HepG2 (cell line): Measurements from ENCODE around the gene RALY. TPM values are rescaled to one million over a fixed set of nuclear protein-coding genes. Genes with fewer than 3 reads are reported as not detected.
A peak's percentile ranks its signal among the peaks of the same experiment; 100 is the strongest.

ENCODE experiments used
- AKAP8 ChIP-seq: sonication (generic); formaldehyde crosslinking; IDR thresholded peaks from 2 replicates; pipeline ENCODE4 v1.5.1; 2020; ENCODE audit warnings: mild to moderate bottlenecking, missing genetic modification reagents
- ARID2 ChIP-seq: sonication (generic); formaldehyde crosslinking; IDR thresholded peaks from 2 replicates; pipeline ENCODE4 v1.8.1; 2022; ENCODE audit warnings: mild to moderate bottlenecking, missing genetic modification reagents, borderline replicate concordance
- BRD4 ChIP-seq: sonication (generic); formaldehyde crosslinking; IDR thresholded peaks from 2 replicates; pipeline ENCODE4 v1.4.0; 2020; ENCODE audit warnings: missing genetic modification reagents
- CREBL2 ChIP-seq: sonication (generic); formaldehyde crosslinking; IDR thresholded peaks from 2 replicates; pipeline ENCODE4 v1.8.1; 2023; ENCODE audit warnings: missing genetic modification reagents, mild to moderate bottlenecking, borderline replicate concordance
- FOXO4 ChIP-seq: sonication (generic); formaldehyde crosslinking; conservative IDR thresholded peaks from 2 replicates; pipeline ENCODE4 v1.8.1; 2023; ENCODE audit warnings: missing genetic modification reagents
- GPN1 ChIP-seq: sonication (generic); formaldehyde crosslinking; IDR thresholded peaks from 2 replicates; pipeline ENCODE4 v1.5.1; 2020; ENCODE audit warnings: missing genetic modification reagents, borderline replicate concordance
- MED13 ChIP-seq: sonication (generic); formaldehyde crosslinking; IDR thresholded peaks from 2 replicates; pipeline ENCODE4 v1.5.0; 2020; ENCODE audit warnings: missing genetic modification reagents
- NKX3-1 ChIP-seq: sonication (generic); formaldehyde crosslinking; IDR thresholded peaks from 2 replicates; pipeline ENCODE4 v1.5.0; 2020; ENCODE audit warnings: missing genetic modification reagents
- PCBP2 ChIP-seq: fragments of 200-400 bp; formaldehyde crosslinking; optimal IDR thresholded peaks from 2 replicates; pipeline ENCODE3; 2018; ENCODE audit warnings: low read length, low read depth; ENCODE audit not compliant: poor library complexity, severe bottlenecking
- REPIN1 ChIP-seq: sonication (generic); formaldehyde crosslinking; IDR thresholded peaks from 2 replicates; pipeline ENCODE4 v1.8.0; 2022; ENCODE audit warnings: missing genetic modification reagents, low read depth, mild to moderate bottlenecking, borderline replicate concordance
- SP4 ChIP-seq: sonication (generic); formaldehyde crosslinking; IDR thresholded peaks from 2 replicates; pipeline ENCODE4 v1.8.1; 2023; ENCODE audit warnings: mild to moderate bottlenecking, missing genetic modification reagents
- TAF1 ChIP-seq: sonication (generic); formaldehyde crosslinking; IDR thresholded peaks from 2 replicates; pipeline ENCODE4 v1.4.0; 2020; ENCODE audit warnings: missing genetic modification reagents
- U2AF2 ChIP-seq: fragments of 200-400 bp; formaldehyde crosslinking; IDR thresholded peaks from 2 replicates; pipeline ENCODE4 v1.6.1; 2017; ENCODE audit warnings: low read depth, mild to moderate bottlenecking, low read length
- ZC3H13 ChIP-seq: sonication (generic); formaldehyde crosslinking; IDR thresholded peaks from 2 replicates; pipeline ENCODE4 v1.8.1; 2023; ENCODE audit warnings: mild to moderate bottlenecking, missing genetic modification reagents, moderate library complexity
- ZNF274 ChIP-seq: sonication (generic); formaldehyde crosslinking; IDR thresholded peaks from 2 replicates; pipeline ENCODE4 v1.5.1; 2020; ENCODE audit warnings: mild to moderate bottlenecking, missing genetic modification reagents
- ZNF430 ChIP-seq: sonication (generic); formaldehyde crosslinking; IDR thresholded peaks from 2 replicates; pipeline ENCODE4 v1.9.0; 2021; ENCODE audit warnings: mild to moderate bottlenecking, missing genetic modification reagents
- polyA plus RNA-seq, 8 experiments: library from polyadenylated mRNA; depleted of rRNA in 3 of 8; stranded (reverse) in 7 of 8; unstranded in 1 of 8; fragments of >200 nt; fragmentation: Illumina TruSeq in 4 of 8; extraction: Trizol in 4 of 8; gene quantifications; 2 replicates each; pipeline versions ENCODE4 v1.2.1 to v1.2.3, GENCODE V29; 2011 to 2016; ENCODE audit warnings: low read depth in 4 of 8, missing spikeins in 1 of 8, mixed read lengths in 1 of 8; ENCODE audit not compliant: insufficient read depth in 1 of 8
- total RNA-seq, 5 experiments: library from RNA; depleted of rRNA; stranded (reverse); fragments of >200 nt; fragmentation: Illumina TruSeq; extraction: Trizol; gene quantifications; 2 replicates each; pipeline ENCODE4 v1.2.3, GENCODE V29; 2016; ENCODE audit warnings: low read depth in 1 of 5
- TF ChIP-seq, protein P1 (sequence below), 2 experiments: sonication (generic) in 1 of 2; formaldehyde crosslinking in 1 of 2; IDR thresholded peaks; 2 replicates each; pipeline versions ENCODE4 v1.4.0 to v1.6.1; 2016 to 2020; ENCODE audit warnings: borderline replicate concordance in 1 of 2, low read depth in 1 of 2, mild to moderate bottlenecking in 1 of 2, missing genetic modification reagents in 1 of 2
- TF ChIP-seq, protein P2 (sequence below): sonication (generic); formaldehyde crosslinking; IDR thresholded peaks from 2 replicates; pipeline ENCODE4 v1.5.0; 2020; ENCODE audit warnings: missing genetic modification reagents
- TF ChIP-seq, protein P3 (sequence below): sonication (generic); formaldehyde crosslinking; IDR thresholded peaks from 2 replicates; pipeline ENCODE4 v1.5.1; 2020; ENCODE audit warnings: missing genetic modification reagents, mild to moderate bottlenecking, borderline replicate concordance

Gene RALY
- total and polyA plus RNA-seq, 2 of the 13 experiments (the other 11 are each of a cell fraction or from before 2014, with no cell fraction given) = 178 to 186 TPM

GRCh38 chr20:34111702-34112599, 118.2 kb downstream of the RALY start, which contains the start of gene EIF2S2 (continued):
- TF ChIP-seq, protein P1, sequence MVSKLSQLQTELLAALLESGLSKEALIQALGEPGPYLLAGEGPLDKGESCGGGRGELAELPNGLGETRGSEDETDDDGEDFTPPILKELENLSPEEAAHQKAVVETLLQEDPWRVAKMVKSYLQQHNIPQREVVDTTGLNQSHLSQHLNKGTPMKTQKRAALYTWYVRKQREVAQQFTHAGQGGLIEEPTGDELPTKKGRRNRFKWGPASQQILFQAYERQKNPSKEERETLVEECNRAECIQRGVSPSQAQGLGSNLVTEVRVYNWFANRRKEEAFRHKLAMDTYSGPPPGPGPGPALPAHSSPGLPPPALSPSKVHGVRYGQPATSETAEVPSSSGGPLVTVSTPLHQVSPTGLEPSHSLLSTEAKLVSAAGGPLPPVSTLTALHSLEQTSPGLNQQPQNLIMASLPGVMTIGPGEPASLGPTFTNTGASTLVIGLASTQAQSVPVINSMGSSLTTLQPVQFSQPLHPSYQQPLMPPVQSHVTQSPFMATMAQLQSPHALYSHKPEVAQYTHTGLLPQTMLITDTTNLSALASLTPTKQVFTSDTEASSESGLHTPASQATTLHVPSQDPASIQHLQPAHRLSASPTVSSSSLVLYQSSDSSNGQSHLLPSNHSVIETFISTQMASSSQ (IDR thresholded peaks at IDR 0.05; ENCODE audit: low read depth) = no peak
- TF ChIP-seq, protein P1 (CRISPR knock-in tag; IDR thresholded peaks at IDR 0.05; ENCODE audit: borderline replicate concordance) = peak; percentile 86
- TF ChIP-seq GPN1 (peak; percentile 74), MED13 (CRISPR knock-in tag) (peak; percentile 92; the same call in 1 of the 2 replicates), SP4 (CRISPR knock-in tag) (peak; percentile 95), NKX3-1 (CRISPR knock-in tag) (peak; percentile 91), FOXO4 (CRISPR knock-in tag) (0 out of 2 replicates have a peak, but pooled peaks have one; percentile 98), BRD4 (peak; percentile 96), REPIN1 (CRISPR knock-in tag) (peak; percentile 89; the same call in 1 of the 2 replicates), ZNF274 (CRISPR knock-in tag) (peak; percentile 92), U2AF2 (peak; percentile 58; the same call in 1 of the 2 replicates), TAF1 (peak; percentile 99), ARID2 (peak; percentile 93; the same call in 1 of the 2 replicates), PCBP2 (no peak), ZNF430 (CRISPR knock-in tag) (peak; percentile 97; the same call in 1 of the 2 replicates), ZC3H13 (CRISPR knock-in tag) (peak; percentile 90), AKAP8 (CRISPR knock-in tag) (peak; percentile 88; the same call in 1 of the 2 replicates), CREBL2 (CRISPR knock-in tag) (no peak; the same call in 1 of the 2 replicates)
- TF ChIP-seq, protein P2, sequence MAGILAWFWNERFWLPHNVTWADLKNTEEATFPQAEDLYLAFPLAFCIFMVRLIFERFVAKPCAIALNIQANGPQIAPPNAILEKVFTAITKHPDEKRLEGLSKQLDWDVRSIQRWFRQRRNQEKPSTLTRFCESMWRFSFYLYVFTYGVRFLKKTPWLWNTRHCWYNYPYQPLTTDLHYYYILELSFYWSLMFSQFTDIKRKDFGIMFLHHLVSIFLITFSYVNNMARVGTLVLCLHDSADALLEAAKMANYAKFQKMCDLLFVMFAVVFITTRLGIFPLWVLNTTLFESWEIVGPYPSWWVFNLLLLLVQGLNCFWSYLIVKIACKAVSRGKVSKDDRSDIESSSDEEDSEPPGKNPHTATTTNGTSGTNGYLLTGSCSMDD = no peak; the same call in 1 of the 2 replicates
- TF ChIP-seq, protein P3, sequence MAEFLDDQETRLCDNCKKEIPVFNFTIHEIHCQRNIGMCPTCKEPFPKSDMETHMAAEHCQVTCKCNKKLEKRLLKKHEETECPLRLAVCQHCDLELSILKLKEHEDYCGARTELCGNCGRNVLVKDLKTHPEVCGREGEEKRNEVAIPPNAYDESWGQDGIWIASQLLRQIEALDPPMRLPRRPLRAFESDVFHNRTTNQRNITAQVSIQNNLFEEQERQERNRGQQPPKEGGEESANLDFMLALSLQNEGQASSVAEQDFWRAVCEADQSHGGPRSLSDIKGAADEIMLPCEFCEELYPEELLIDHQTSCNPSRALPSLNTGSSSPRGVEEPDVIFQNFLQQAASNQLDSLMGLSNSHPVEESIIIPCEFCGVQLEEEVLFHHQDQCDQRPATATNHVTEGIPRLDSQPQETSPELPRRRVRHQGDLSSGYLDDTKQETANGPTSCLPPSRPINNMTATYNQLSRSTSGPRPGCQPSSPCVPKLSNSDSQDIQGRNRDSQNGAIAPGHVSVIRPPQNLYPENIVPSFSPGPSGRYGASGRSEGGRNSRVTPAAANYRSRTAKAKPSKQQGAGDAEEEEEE (CRISPR knock-in tag) = peak; percentile 96; the same call in 1 of the 2 replicates
